ENCODE data around the gene UNC13D.
"Not testable (repeated sequence)": the region's sequence is repeated elsewhere in the genome, so short reads cannot be mapped to it uniquely, and the experiment has no call there.

UNC13D gene

DNA sequence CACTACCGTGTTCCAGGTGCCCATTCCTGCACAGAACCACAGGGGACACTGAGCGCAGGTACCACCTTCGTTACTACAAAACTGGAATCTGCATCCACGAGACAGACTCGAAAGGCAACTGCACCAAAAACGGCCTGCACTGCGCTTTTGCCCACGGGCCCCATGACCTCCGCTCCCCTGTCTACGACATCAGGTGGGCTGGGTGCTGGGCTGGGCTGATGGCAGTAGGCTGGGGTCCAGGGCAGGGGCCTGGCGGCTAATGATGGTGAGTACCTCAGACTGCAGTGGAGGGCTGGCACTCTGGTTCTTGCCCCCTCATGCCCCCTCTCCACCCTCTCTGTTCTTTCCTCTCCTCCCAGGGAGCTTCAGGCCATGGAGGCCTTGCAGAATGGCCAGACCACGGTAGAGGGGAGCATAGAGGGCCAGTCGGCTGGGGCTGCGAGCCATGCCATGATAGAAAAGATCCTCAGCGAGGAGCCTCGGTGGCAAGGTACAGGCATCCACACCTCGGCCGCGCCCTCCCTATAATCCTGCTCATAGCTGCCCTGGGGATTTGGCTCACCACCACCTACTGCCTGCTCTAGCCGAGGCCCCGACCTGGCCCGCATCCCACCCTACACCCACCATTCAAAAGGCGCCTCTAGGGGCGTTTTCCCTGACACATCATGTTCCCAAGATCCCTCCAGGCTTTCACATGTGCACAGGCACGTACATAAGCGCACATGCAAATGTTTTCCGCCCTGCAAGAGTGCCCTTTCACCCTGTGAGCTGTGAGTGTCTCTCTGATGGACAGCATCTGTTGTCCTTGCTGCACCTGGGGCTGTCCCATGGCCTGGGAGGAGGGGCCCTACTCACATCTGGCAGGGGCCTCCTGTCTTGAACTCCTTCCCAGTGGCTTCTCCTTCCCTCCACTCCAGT is 31.8 kb downstream of the UNC13D start:
- Histone ChIP-seq H3K9ac (ENCODE audit: insufficient read length, low read depth) (no peak overlapping the region), H3K4me3 (ENCODE audit: insufficient read length, low read depth) (no peak overlapping the region), H3K36me3 (ENCODE audit: insufficient read depth, insufficient read length, low read length) (peaks cover 70% of the 10 kb centered on the region), H3K27me3 (ENCODE audit: insufficient read depth, insufficient read length) (no peaks in the 10 kb centered on the region), H3K9me3 (ENCODE audit: insufficient read depth, low read length) (no peaks in the 10 kb centered on the region), H3K4me1 (ENCODE audit: insufficient read depth, insufficient read length) (peaks cover 25% of the 10 kb centered on the region)
- TF ChIP-seq ZNF274 (IDR thresholded peaks at IDR 0.05; ENCODE audit: low read depth, low read length) (no peak), YY1 (IDR thresholded peaks at IDR 0.05; ENCODE audit: insufficient read depth, insufficient read length) (no peak), SUZ12 (IDR thresholded peaks at IDR 0.05; ENCODE audit: extremely low read depth, insufficient read depth, insufficient read length) (no peak)
- DNase-seq (ENCODE audit: low read depth, low spot score), result no peak

DNA sequence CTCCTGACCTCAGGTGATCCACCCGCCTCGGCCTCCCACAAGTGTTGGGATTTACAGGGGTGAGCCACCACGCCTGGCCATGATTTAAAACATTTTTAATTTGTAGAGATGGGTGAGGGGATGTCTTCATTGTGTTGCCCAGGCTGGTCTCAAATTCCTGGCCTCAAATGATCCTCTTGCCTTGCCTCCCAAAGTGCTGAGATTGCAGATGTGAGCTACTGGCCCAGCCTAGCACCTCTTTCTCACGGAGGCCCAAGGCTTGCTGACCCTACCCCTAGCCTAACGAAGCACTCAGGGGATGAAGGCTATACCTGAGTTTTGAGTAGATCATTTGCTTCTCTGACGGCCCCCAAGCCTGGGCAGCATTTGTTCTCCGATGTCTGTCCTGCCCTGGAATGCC is 33.0 kb downstream of the UNC13D start:
- H3K36me3 ChIP-seq (ENCODE audit: insufficient read depth, insufficient read length, low read length), result peaks cover 58% of the 10 kb centered on the region
- H3K4me3 ChIP-seq (ENCODE audit: insufficient read length, low read depth), result no peak overlapping the region
- H3K9me3 ChIP-seq (ENCODE audit: insufficient read depth, low read length), result no peaks in the 10 kb centered on the region
- H3K27me3 ChIP-seq (ENCODE audit: insufficient read depth, insufficient read length), result no peaks in the 10 kb centered on the region
- no peak for DNase-seq (ENCODE audit: low read depth, low spot score)
- H3K4me1 ChIP-seq (ENCODE audit: insufficient read depth, insufficient read length), result peaks cover 22% of the 10 kb centered on the region
- TF ChIP-seq ZNF274 (IDR thresholded peaks at IDR 0.05; ENCODE audit: low read depth, low read length) (no peak), YY1 (IDR thresholded peaks at IDR 0.05; ENCODE audit: insufficient read depth, insufficient read length) (no peak), SUZ12 (IDR thresholded peaks at IDR 0.05; ENCODE audit: extremely low read depth, insufficient read depth, insufficient read length) (no peak)
- no peak overlapping the region for H3K9ac ChIP-seq (ENCODE audit: insufficient read length, low read depth)

DNA sequence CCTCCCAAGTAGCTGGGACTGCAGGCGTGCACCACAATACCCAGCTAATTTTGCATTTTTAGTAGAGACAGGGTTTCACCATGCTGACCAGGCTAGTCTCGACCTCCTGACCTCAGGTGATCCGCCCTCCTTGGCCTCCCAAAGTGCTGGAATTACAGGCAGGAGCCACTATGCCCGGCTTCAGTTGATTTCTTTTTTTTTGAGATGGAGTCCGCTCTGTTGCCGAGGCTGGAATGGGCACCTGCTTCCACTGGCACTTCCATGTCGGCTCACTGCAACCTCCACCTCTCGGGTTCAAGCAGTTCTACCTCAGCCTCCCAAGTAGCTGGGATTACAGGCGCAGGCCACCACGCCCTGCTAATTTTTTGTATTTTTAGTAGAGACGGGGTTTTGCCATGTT is 33.4 kb downstream of the UNC13D start:
- H3K27me3 ChIP-seq (ENCODE audit: insufficient read depth, insufficient read length); H3K9ac ChIP-seq (ENCODE audit: insufficient read length, low read depth); DNase-seq (ENCODE audit: low read depth, low spot score); H3K9me3 ChIP-seq (ENCODE audit: insufficient read depth, low read length); H3K4me3 ChIP-seq (ENCODE audit: insufficient read length, low read depth): not testable (repeated sequence)
- peaks cover 54% of the 10 kb centered on the region for H3K36me3 ChIP-seq (ENCODE audit: insufficient read depth, insufficient read length, low read length)
- peaks cover 22% of the 10 kb centered on the region for H3K4me1 ChIP-seq (ENCODE audit: insufficient read depth, insufficient read length)

DNA sequence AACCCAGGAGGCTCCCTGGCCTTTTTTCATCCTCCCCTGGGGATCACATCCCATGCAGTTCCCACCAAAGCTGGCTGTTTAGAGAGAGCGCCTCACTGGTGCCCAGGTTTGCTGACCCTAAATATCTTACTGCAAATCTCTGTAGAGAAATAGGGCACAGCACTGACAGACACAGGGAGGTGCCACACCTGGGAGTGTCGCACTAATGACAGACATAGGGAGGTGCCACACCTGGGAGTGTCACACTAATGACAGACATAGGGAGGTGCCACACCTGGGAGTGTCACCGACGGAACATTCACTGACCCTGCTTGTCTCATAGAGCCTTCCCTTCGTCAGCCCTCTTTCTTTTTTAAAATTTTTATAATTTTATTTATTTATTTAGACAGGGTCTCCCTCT is 34.0 kb downstream of the UNC13D start:
- Histone ChIP-seq H3K4me1 (ENCODE audit: insufficient read depth, insufficient read length) (peaks cover 21% of the 10 kb centered on the region), H3K27me3 (ENCODE audit: insufficient read depth, insufficient read length) (no peaks in the 10 kb centered on the region), H3K9ac (ENCODE audit: insufficient read length, low read depth) (no peak overlapping the region), H3K9me3 (ENCODE audit: insufficient read depth, low read length) (no peaks in the 10 kb centered on the region), H3K4me3 (ENCODE audit: insufficient read length, low read depth) (no peak overlapping the region), H3K36me3 (ENCODE audit: insufficient read depth, insufficient read length, low read length) (peaks cover 50% of the 10 kb centered on the region)
- TF ChIP-seq YY1 (IDR thresholded peaks at IDR 0.05; ENCODE audit: insufficient read depth, insufficient read length), result no peak
- no peak for TF ChIP-seq SUZ12 (IDR thresholded peaks at IDR 0.05; ENCODE audit: extremely low read depth, insufficient read depth, insufficient read length)
- TF ChIP-seq ZNF274 (IDR thresholded peaks at IDR 0.05; ENCODE audit: low read depth, low read length), result no peak
- no peak for DNase-seq (ENCODE audit: low read depth, low spot score)

DNA sequence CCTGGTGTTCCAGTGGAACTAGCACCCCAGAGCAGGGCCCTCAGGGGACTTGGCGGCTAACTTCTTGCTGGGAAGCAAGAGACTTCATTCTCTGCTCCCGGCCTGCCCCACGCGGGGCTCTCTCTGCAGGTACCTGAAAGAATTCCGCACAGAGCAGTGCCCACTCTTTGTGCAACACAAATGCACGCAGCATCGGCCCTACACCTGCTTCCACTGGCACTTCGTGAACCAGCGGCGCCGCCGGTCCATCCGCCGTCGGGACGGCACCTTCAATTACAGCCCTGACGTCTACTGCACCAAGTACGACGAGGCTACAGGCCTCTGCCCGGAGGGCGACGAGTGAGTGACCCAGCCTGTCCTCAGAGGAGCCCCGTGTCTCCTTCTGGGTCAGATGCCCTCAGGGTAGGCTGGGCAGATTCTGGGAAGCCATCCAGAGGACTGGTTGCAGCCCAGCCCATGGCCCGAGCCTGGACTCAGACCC is 34.5 kb downstream of the UNC13D start:
- Histone ChIP-seq H3K9ac (ENCODE audit: insufficient read length, low read depth) (no peak overlapping the region), H3K9me3 (ENCODE audit: insufficient read depth, low read length) (no peaks in the 10 kb centered on the region), H3K4me3 (ENCODE audit: insufficient read length, low read depth) (no peak overlapping the region), H3K27me3 (ENCODE audit: insufficient read depth, insufficient read length) (no peaks in the 10 kb centered on the region), H3K4me1 (ENCODE audit: insufficient read depth, insufficient read length) (peaks cover 17% of the 10 kb centered on the region), H3K36me3 (ENCODE audit: insufficient read depth, insufficient read length, low read length) (peaks cover 45% of the 10 kb centered on the region)
- TF ChIP-seq SUZ12 (IDR thresholded peaks at IDR 0.05; ENCODE audit: extremely low read depth, insufficient read depth, insufficient read length) (no peak), YY1 (IDR thresholded peaks at IDR 0.05; ENCODE audit: insufficient read depth, insufficient read length) (no peak), ZNF274 (IDR thresholded peaks at IDR 0.05; ENCODE audit: low read depth, low read length) (no peak)
- no peak for DNase-seq (ENCODE audit: low read depth, low spot score)

DNA sequence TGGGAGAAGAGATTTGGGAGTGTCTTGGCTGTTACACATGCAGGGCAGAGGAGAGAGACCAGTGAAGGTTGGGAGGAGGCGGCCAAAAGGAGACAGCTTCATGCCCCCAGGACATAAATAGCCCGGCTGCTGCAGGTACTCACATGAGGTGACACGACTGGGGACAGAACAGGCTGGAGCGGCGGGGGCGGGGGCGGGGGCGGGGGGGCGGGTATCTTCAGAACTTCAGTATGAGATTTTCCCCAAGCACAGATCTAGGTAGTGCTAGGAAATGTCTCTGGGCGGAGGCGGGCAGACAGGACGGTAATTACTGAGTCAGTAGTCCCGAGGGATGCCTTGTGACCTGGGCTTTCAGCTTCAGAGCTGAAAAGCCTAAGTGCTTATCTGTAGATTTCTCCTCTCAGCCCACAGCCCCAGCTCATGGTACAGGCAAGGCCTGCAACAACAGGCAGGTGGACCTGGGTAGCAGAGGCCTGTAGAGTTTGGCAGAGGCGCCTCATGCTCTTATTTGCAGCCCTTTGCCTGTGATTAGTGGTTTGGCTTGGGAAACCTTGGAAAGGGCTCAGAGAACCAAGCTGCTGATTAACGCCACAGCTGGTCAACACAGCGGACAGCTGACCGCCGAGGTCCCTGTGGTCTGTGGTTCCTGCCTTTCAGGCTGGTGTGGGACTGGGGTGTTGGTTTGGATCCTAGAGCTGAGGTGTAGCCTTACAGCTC is 35.1 kb downstream of the UNC13D start:
- Histone ChIP-seq H3K9ac (ENCODE audit: insufficient read length, low read depth) (no peak overlapping the region), H3K4me3 (ENCODE audit: insufficient read length, low read depth) (no peak overlapping the region), H3K9me3 (ENCODE audit: insufficient read depth, low read length) (no peaks in the 10 kb centered on the region), H3K36me3 (ENCODE audit: insufficient read depth, insufficient read length, low read length) (peaks cover 42% of the 10 kb centered on the region), H3K27me3 (ENCODE audit: insufficient read depth, insufficient read length) (no peaks in the 10 kb centered on the region), H3K4me1 (ENCODE audit: insufficient read depth, insufficient read length) (peaks cover 16% of the 10 kb centered on the region)
- DNase-seq (ENCODE audit: low read depth, low spot score), result no peak
- TF ChIP-seq SUZ12 (IDR thresholded peaks at IDR 0.05; ENCODE audit: extremely low read depth, insufficient read depth, insufficient read length), result no peak

DNA sequence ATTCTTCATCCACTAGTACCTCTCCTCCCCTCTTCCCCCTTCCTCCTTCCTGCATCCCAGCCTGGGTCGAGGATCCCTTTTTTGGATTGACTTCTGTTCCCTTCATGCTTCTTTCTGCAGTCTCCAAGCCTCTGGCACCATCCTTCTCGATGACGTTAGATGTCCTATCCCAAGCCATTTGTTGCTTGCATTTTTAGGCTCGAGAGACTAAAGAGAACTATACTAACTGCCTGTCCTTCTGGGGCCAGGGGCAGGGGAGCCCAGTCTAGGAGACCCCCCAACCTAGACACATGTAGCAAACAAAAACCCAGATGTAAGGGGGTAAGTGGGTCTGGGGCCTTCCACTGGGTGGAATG is 35.7 kb downstream of the UNC13D start:
- TF ChIP-seq ZNF274 (IDR thresholded peaks at IDR 0.05; ENCODE audit: low read depth, low read length) (no peak), SUZ12 (IDR thresholded peaks at IDR 0.05; ENCODE audit: extremely low read depth, insufficient read depth, insufficient read length) (no peak), YY1 (IDR thresholded peaks at IDR 0.05; ENCODE audit: insufficient read depth, insufficient read length) (no peak)
- H3K9me3 ChIP-seq (ENCODE audit: insufficient read depth, low read length), result no peaks in the 10 kb centered on the region
- no peaks in the 10 kb centered on the region for H3K27me3 ChIP-seq (ENCODE audit: insufficient read depth, insufficient read length)
- H3K4me1 ChIP-seq (ENCODE audit: insufficient read depth, insufficient read length), result peaks cover 16% of the 10 kb centered on the region
- H3K9ac ChIP-seq (ENCODE audit: insufficient read length, low read depth), result no peak overlapping the region
- no peak overlapping the region for H3K4me3 ChIP-seq (ENCODE audit: insufficient read length, low read depth)
- H3K36me3 ChIP-seq (ENCODE audit: insufficient read depth, insufficient read length, low read length), result peaks cover 41% of the 10 kb centered on the region
- DNase-seq (ENCODE audit: low read depth, low spot score), result no peak
